UCSD-AML1 (cell line): ENCODE measurements around the gene ITIH5.

Experiments
- DNase-seq: peaks from one replicate; lab custom pipeline; 2025; ENCODE audit not compliant: unreplicated experiment; lab: John Stamatoyannopoulos, UW

The ITIH5 gene

DNA sequence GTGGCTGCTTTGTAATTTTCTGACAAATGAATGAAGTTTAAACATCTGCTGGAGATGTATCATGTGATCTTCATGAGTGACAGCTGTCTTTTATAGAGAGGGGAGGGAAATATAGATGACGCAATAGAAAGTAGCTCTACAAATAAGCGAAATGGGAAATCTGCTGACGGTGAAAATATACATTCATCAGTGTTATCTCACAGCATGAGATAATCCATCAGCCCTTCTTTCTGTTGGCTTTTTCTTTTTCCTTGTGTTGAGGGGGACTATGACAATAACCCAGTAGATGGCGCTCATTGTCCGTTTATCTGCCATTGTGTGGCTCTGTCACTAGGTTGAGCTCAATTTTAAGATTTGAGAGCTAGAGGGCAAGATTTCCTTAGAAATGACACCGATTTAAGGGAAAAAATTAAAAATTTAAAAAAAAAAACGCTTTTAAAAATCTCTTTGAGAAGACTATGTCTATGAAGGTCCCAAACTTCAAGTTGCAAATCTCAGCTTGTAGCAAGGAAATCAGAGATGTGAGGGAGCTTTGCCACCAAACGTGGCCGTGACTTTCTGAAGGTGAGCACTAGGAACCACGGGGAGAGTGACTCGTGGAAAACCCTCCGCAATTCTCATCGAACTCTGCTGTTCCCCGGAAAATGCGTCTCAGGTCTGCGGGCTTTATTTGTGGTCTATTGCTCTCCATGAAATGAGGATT, 141.3 kb downstream of the ITIH5 start:
- no peak for DNase-seq

DNA sequence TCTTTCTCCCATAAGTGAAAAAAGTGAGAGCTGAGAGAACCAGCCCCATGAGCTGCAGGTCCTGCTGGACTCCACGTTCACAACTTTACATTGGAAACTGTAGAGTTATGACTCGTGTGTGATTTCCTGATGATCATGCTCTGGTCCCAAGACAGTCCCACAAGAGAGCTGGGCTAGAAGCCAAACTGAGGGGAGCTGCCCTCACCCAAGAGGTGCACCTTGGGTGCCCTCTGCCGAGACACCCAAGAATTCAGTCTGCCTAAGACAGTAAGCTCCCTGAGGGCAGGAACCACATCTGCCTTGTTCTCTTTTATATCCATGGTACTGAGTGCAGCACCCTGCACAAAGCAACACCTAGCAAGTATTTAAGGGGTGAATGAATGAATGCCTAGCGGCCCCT, 143.1 kb downstream of the ITIH5 start:
- DNase-seq, result no peak

DNA sequence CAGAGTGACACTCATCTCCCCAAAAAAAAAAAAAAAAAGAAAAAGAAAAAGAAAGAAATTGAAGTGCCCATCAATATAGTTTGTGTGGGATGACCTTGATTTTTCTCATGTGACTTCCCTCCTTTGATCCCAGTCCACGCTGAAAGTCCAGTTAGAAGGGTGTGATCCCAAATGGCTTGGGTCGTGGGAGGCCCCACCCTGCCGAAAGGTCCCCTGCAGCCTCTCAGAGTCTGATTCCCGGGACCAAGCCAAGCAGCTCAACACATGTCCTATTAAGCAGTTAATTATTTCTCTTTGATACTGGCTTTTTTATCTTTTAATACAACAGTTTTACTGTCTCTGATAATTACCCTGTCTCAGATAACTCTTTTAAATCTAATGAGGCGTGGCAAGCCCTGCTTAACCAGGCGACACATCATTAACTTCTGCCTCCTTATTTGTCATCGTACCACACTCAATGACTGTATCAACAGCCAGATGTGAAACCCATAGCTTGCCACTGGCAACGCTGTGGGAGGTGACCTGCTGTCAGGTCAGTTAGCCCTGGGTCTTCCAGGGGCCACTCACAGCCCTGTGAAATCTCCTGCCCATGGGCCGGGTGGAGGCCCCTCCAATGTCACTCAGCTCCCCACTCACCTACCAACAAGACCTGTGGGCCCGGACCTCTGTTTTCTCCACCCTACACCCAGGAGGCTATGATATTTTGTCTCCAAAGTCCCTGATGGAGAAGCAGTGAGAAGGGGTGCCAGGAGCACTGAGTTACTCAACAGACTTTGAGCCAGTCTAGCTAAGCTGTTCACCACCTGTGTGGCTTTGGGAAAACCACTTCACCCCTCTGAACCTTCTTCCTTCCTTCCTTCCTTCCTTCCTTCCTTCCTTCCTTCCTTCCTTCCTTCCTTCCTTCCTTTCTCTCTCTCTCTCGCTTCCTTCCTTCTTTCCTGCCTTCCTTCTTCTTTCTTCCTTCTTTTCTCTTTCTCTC, 146.0 kb downstream of the ITIH5 start:
- no peak for DNase-seq

DNA sequence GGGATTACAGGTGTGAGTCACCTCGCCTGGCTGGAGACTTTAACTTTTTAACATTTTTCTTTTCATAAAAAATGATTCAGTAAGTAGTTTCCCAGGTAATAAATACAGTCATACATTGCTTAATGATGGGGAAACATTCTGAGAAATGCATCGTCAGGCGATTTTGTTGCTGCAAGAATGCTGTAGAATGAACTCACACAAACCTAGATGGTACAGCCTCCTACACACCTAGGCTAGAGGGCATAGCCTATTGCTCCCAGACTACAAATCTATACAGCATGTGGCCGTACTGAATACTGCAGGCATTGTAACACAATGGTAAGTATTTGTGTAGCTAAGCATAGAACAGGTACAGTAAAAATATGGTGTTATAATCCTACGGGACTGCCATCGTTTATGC, 147.4 kb downstream of the ITIH5 start:
- no peak for DNase-seq

DNA sequence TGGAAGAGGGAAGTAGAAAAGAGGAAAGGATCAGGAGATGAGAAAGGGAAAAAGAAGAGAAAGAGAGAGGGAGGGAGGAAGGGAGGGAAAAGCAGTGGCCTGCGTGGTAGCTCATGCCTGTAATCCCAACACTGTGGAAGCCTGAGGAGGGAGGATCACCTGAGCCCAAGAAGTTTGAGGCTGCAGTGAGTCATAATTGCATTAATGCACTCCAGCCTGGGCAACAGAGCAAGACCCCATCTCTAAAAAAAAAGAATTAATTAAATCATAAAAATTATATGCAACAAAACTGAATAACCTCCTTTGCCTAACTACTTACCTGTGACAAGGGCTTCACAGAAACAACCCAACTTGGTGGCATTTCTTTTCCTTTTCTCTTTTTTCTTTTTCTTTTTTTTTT, 148.1 kb downstream of the ITIH5 start:
- no peak for DNase-seq

DNA sequence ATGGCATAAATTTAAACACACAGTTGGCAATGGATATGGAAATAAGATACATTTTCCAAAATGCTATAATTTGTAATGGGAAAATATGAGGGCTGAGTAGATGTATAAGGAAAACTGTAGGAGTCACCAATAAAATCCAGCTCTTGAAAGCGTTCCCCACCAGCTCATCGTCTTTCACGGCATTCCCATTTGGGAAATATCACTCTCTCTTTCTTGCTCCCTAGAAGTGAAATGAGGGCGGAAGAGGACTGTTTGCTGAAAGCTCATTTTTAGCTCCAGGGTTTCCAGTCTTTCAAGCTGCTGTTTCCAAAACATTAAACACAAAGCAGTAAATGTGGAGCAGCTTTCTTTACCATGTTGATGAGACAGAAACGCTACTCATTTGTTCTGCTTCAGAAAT, 151.3 kb downstream of the ITIH5 start:
- DNase-seq, result no peak

DNA sequence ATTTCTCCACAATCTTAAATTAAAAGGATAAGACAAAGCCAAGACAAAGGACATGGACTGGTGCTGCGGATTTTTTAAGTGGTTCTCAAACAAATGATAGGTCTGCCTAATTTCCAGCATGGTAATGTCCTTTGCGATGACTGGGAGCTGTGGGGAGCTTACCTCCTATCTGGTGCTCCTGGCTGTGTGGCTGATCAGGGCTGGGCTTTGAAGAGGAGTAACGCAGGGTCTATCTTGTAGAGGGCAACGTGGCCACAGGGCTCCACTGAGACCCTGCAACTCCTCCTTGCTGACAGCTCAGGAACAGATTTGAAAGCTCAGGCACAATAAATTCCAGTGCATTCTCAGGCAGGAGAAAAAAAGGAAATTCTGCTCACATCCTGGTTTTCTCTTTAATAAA, 152.8 kb downstream of the ITIH5 start:
- DNase-seq, result no peak

DNA sequence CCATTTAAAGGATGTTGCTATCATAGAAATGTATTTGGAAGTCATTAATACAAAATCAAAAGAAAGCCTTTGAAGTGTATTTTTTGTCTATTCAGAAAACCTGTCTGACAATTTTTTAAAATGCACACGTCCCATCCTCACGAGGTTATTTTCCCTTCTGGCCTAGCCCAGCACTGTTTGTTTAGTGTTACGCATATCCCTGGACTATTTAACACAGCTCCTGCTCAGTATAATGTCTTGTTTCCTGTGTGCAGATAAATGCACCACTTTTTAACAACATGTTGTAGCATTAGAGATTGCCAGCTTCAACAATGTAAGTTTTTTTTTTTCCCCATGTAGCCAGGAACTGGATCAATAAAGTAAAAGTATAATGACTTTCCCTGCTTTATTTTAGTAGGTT, 153.3 kb downstream of the ITIH5 start:
- DNase-seq, result no peak

DNA sequence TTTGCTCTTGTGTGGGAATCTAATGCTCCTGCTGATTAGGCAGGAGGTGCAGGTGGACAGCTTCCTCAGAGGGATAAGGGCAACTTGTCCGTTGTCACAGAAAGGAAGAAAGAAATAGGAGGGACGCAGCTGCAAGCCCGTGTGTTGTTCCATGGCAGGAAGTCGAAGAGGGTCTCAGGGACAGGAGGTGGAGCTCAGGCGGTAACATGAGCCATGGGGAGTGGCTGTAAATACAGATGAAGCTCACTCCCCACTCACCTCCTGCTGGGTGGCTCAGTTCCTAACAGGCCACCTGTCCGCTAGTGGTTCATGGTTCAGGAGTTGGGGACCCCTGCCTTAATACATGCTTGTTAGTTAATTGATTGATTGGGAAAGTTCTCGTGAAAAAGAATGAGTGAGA, 154.3 kb downstream of the ITIH5 start:
- no peak for DNase-seq

DNA sequence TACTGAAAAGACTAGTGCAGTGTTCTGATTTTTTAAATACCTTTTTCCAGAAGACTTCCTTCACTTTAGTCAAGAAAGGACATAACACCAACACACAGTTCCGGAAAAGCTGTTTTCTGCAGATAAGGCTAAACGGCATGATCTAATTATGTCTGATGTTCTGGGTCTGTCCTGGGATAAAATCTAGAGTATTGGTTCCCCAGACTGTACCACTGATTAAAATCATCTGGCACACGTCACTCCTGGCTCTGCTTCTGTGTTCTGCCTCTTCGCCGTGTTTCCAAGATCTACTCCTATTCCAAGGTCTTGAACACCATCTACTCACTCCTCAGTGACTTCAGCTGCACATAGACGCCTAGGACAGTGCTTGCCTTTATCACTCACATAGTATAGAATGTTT, 155.2 kb downstream of the ITIH5 start:
- DNase-seq, result no peak
